Ishikawa (cell line): ENCODE measurements around the gene STXBP5.
A peak's percentile ranks its signal among the peaks of the same experiment; 100 is the strongest.

Experiments used
- CEBPB ChIP-seq: IDR thresholded peaks from 2 replicates; pipeline ENCODE4 v1.6.1; 2012
- CREB1 ChIP-seq: IDR thresholded peaks from 2 replicates; pipeline ENCODE4 v1.6.1; 2012; ENCODE audit warnings: low read depth
- EGR1 ChIP-seq: IDR thresholded peaks from 2 replicates; pipeline ENCODE4 v1.6.1; 2012
- EP300 ChIP-seq: IDR thresholded peaks from 2 replicates; pipeline ENCODE4 v1.6.1; 2012; ENCODE audit warnings: borderline replicate concordance
- FOXM1 ChIP-seq: IDR thresholded peaks from 2 replicates; pipeline ENCODE4 v1.6.1; 2012; ENCODE audit warnings: low read depth, borderline replicate concordance
- NFIC ChIP-seq: IDR thresholded peaks from 2 replicates; pipeline ENCODE4 v1.6.1; 2012
- RAD21 ChIP-seq: IDR thresholded peaks from 2 replicates; pipeline ENCODE4 v1.6.1; 2012; ENCODE audit warnings: low read depth
- TAF1 ChIP-seq: IDR thresholded peaks from 2 replicates; pipeline ENCODE4 v1.6.1; 2012; ENCODE audit warnings: low read depth, mild to moderate bottlenecking
- TCF12 ChIP-seq: IDR thresholded peaks from 2 replicates; pipeline ENCODE4 v1.6.1; 2012; ENCODE audit warnings: low read depth
- TEAD4 ChIP-seq: IDR thresholded peaks from 2 replicates; pipeline ENCODE4 v1.6.1; 2012
- YY1 ChIP-seq: IDR thresholded peaks from 2 replicates; pipeline ENCODE4 v1.6.1; 2012; ENCODE audit warnings: low read depth
- ZBTB7A ChIP-seq: IDR thresholded peaks from 2 replicates; pipeline ENCODE4 v1.6.1; 2012; ENCODE audit warnings: low read depth
- TF ChIP-seq, protein P1 (sequence below): IDR thresholded peaks from 2 replicates; pipeline ENCODE4 v1.6.1; 2012
- TF ChIP-seq, protein P2 (sequence below): IDR thresholded peaks from 2 replicates; pipeline ENCODE4 v1.6.1; 2012; ENCODE audit warnings: low read depth, mild to moderate bottlenecking
- TF ChIP-seq, protein P3 (sequence below): IDR thresholded peaks from 2 replicates; pipeline ENCODE4 v1.6.1; 2012

STXBP5 gene

DNA sequence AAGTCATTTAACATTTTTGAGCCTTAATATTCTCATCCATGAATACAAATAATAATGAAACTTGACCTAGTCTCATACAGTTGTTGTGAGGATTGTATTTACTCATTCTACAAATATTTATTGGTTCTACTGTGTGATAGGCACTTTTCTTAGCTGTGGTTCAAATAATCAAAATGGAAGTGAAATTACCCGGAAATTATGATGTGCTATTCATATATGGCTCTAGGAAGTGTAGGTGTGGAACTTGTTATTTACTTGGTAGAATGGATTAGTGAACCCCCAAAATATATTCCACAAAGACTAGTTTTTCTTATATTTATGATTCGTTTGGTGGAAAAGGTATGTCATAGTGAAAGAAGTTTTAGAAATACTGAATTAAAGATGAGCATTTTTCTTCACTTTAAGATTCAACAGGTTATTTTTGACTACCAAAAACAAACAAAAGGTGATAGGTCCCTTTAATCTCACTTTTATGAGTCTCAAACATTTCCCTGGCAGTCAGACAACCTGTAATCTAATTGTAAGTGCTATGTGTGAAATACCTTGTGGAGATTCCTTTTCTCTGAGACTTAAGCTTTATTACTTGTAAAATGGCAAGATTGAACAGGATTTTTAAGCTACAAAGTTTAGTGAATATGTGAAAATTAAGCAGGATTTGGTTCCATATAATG lies 77.8 kb downstream of the STXBP5 start:
- no peak for TF ChIP-seq EGR1
- no peak for TF ChIP-seq RAD21
- TF ChIP-seq, protein P1, sequence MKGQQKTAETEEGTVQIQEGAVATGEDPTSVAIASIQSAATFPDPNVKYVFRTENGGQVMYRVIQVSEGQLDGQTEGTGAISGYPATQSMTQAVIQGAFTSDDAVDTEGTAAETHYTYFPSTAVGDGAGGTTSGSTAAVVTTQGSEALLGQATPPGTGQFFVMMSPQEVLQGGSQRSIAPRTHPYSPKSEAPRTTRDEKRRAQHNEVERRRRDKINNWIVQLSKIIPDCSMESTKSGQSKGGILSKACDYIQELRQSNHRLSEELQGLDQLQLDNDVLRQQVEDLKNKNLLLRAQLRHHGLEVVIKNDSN: no peak
- no peak for TF ChIP-seq NFIC
- no peak for TF ChIP-seq ZBTB7A
- TF ChIP-seq EP300: no peak
- TF ChIP-seq, protein P2, sequence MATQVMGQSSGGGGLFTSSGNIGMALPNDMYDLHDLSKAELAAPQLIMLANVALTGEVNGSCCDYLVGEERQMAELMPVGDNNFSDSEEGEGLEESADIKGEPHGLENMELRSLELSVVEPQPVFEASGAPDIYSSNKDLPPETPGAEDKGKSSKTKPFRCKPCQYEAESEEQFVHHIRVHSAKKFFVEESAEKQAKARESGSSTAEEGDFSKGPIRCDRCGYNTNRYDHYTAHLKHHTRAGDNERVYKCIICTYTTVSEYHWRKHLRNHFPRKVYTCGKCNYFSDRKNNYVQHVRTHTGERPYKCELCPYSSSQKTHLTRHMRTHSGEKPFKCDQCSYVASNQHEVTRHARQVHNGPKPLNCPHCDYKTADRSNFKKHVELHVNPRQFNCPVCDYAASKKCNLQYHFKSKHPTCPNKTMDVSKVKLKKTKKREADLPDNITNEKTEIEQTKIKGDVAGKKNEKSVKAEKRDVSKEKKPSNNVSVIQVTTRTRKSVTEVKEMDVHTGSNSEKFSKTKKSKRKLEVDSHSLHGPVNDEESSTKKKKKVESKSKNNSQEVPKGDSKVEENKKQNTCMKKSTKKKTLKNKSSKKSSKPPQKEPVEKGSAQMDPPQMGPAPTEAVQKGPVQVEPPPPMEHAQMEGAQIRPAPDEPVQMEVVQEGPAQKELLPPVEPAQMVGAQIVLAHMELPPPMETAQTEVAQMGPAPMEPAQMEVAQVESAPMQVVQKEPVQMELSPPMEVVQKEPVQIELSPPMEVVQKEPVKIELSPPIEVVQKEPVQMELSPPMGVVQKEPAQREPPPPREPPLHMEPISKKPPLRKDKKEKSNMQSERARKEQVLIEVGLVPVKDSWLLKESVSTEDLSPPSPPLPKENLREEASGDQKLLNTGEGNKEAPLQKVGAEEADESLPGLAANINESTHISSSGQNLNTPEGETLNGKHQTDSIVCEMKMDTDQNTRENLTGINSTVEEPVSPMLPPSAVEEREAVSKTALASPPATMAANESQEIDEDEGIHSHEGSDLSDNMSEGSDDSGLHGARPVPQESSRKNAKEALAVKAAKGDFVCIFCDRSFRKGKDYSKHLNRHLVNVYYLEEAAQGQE: no peak
- TF ChIP-seq, protein P3, sequence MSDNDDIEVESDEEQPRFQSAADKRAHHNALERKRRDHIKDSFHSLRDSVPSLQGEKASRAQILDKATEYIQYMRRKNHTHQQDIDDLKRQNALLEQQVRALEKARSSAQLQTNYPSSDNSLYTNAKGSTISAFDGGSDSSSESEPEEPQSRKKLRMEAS: no peak
- TF ChIP-seq FOXM1: no peak
- TF ChIP-seq TEAD4: no peak
- TF ChIP-seq YY1: no peak
- no peak for TF ChIP-seq CEBPB
- no peak for TF ChIP-seq CREB1
- no peak for TF ChIP-seq TAF1
- TF ChIP-seq TCF12: no peak

DNA sequence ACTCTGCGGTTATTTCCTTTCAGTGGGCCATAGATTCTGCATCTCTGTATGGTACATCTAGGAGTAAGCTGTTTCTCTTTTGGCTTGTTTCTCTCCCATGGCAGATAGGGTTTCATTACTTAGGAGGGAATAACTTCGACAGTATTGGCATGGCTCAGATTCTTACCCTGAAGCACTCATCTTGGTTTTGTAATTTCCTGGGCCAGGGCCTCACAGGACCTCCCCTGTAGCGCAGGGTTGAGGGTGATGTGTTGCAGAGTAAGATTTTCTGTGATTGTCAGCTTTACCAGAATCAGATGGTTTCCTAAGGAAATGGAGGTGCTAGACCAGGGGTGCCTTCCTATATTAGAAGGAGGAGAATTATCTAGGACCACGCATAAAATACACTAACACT lies 78.3 kb downstream of the STXBP5 start:
- TF ChIP-seq CREB1: no peak
- no peak for TF ChIP-seq NFIC
- no peak for TF ChIP-seq YY1
- no peak for TF ChIP-seq TCF12
- no peak for TF ChIP-seq EP300
- TF ChIP-seq, protein P1: no peak
- TF ChIP-seq, protein P3: no peak
- no peak for TF ChIP-seq ZBTB7A
- TF ChIP-seq EGR1: no peak

DNA sequence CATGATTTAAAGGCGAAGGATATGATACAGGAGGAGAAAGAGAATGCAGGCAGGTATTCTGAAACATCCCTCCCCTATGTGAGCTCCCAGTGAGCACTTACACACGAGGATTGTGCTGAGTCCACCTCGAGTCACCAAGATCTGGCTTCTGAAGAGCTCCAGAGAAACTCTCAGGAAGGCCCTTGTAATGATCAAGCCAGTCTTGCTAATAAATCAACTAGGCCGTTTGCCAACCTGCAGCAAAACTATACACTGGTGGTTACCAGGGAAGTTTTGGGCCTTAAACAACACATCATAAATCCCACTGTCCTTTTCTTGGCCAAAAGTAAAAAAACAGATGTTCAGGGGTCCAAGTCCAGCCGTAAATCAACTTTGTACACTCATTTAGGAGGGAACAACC lies 79.2 kb downstream of the STXBP5 start:
- no peak for TF ChIP-seq FOXM1
- TF ChIP-seq CREB1: no peak

DNA sequence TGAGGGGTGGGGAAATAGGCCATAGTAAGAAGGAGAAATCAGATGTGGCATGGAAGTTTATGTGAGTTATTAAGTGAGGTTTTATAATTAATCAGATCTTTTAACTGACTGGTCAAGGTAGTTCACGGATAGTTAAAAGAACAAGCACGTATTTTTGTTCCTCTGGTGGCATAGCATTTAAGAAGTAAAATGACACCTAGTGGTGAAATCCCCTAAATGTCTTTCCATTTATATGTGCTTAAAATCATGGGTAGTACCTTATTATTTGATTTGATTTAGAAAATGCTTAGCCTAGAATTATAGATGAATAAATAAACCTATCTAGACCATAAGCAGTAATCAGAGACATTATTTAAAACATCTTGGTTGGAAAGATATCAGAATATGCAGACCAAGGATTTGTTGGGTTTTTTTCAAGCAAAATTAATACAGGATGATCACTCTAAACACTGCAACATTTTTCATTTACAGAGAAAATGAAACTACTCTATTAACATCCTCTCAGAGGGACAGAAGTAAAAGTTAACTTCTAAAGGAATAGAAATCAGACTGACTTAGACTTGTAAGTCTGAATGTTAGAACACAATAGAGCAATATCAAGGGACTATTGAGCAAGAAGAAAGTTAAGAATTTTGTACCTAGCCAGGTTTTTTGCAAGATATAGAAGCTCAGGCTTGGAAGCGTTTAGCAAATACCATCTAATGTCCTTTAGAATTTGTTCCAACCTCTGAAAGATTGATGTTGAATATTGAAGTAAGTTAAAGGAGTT lies 81.1 kb downstream of the STXBP5 start:
- TF ChIP-seq RAD21 (peak; percentile 51), TCF12 (no peak), EGR1 (no peak), ZBTB7A (no peak), EP300 (no peak)
- TF ChIP-seq, protein P1: no peak

DNA sequence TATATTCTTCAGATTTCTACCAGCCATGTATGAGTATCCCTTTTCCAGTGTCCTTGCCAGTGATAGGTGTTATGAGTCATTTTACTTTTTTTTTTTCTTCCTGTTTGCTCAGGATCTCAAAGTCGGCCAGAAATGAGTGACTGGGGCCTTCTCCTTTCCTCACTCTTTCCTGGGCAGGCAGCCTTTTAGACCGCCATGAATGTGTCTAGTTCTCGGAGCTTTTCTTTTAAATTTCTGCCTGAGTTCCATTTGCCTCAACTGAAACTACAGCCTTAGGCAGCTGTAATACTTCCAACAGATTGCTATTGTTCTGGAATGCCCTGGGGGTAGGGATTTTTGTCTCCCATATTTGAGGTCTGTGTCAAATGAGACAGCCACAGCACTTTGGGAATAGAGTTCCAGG lies 83.7 kb downstream of the STXBP5 start:
- TF ChIP-seq TEAD4: no peak
- TF ChIP-seq, protein P1: no peak
- no peak for TF ChIP-seq NFIC
- TF ChIP-seq EGR1: no peak
- no peak for TF ChIP-seq EP300
- no peak for TF ChIP-seq CREB1
- TF ChIP-seq, protein P3: no peak
- TF ChIP-seq TAF1: no peak
- TF ChIP-seq, protein P2: no peak
- no peak for TF ChIP-seq CEBPB
- no peak for TF ChIP-seq YY1
- no peak for TF ChIP-seq TCF12
- no peak for TF ChIP-seq RAD21
- no peak for TF ChIP-seq FOXM1
- TF ChIP-seq ZBTB7A: no peak
